Kidney (tissue), 14 donors: ENCODE results near the gene DAPK3. TPM values are rescaled to one million over a fixed set of nuclear protein-coding genes. Genes with fewer than 3 reads are reported as not detected.
"Not testable (repeated sequence)": the region's sequence is repeated elsewhere in the genome, so short reads cannot be mapped to it uniquely, and the experiment has no call there.

ENCODE experiments used
- DNase-seq, 5 donors: peaks; one replicate each; pipeline ENCODE4 v3.0.0-alpha.2; 2013 to 2020
- FAIRE-seq: peaks from 2 replicates; lab custom pipeline; 2012; peaks lifted over from hg19 to GRCh38; lab: Jason Lieb, UNC
- H3K27ac ChIP-seq, 2 donors: one replicate each; pipeline ENCODE4 v1.7.0; 2013; ENCODE audit warnings: low read depth in 2 of 2, low read length in 2 of 2, inconsistent platforms in 1 of 2
- H3K27me3 ChIP-seq: one replicate; pipeline ENCODE4 v1.7.1; 2013; ENCODE audit warnings: low read length, inconsistent platforms; ENCODE audit not compliant: control insufficient read depth, insufficient read depth
- H3K36me3 ChIP-seq, 3 donors: one replicate each; pipeline versions ENCODE4 v1.7.0 to v1.7.1; 2013; ENCODE audit warnings: low read length in 3 of 3, control low read depth in 1 of 3, inconsistent platforms in 1 of 3; ENCODE audit not compliant: insufficient read depth in 3 of 3, control insufficient read depth in 2 of 3
- H3K4me1 ChIP-seq, 3 donors: one replicate each; pipeline versions ENCODE4 v1.7.0 to v1.7.1; 2013; ENCODE audit warnings: low read length in 3 of 3, inconsistent platforms in 1 of 3, low read depth in 1 of 3; ENCODE audit not compliant: control insufficient read depth in 2 of 3, insufficient read depth in 2 of 3
- H3K4me3 ChIP-seq, 3 donors: one replicate each; pipeline versions ENCODE4 v1.7.0 to v1.8.1; 2013; ENCODE audit warnings: low read length in 3 of 3, control low read depth in 1 of 3, inconsistent platforms in 1 of 3
- H3K9ac ChIP-seq, 3 donors: one replicate each; pipeline versions ENCODE4 v1.7.0 to v1.7.1; 2013; ENCODE audit warnings: low read length in 3 of 3, control low read depth in 1 of 3, inconsistent platforms in 1 of 3
- H3K9me3 ChIP-seq, 3 donors: one replicate each; pipeline versions ENCODE4 v1.7.0 to v1.7.1; 2013; ENCODE audit warnings: low read length in 3 of 3, control low read depth in 1 of 3, inconsistent platforms in 1 of 3; ENCODE audit not compliant: control insufficient read depth in 2 of 3, insufficient read depth in 1 of 3
- intact Hi-C: fragments of 100-400 bp; cut with DNase I; formaldehyde crosslinking; loops from one replicate; pipeline ENCODE4 v1.11.1; 2022
- polyA plus RNA-seq: library from polyadenylated mRNA; stranded (reverse); fragments of 350-450 nt; fragmentation: Illumina TruSeq; extraction: RNeasy Lipid Tissue Mini Kit (QIAGEN cat#74804); gene quantifications from one replicate; pipeline ENCODE4 v1.2.3, GENCODE V29; 2014; ENCODE audit warnings: low read depth, low replicate concordance; ENCODE audit not compliant: insufficient read depth
- total RNA-seq: library from RNA; stranded (reverse); fragmentation: NEBNext Ultra II Directional; extraction: Animal tissue kit (Norgen Biotek cat#: 25700); gene quantifications from one replicate; pipeline ENCODE4 v1.2.1, GENCODE V29; 2021
- TF ChIP-seq, protein P1 (sequence below): IDR thresholded peaks from 3 replicates; pipeline ENCODE4 v1.5.1; 2012; ENCODE audit warnings: mild to moderate bottlenecking, moderate library complexity, borderline replicate concordance; ENCODE audit not compliant: insufficient read depth; ENCODE audit errors: extremely low read depth
- donor health status: control.
- donor health status: control.
- donor health status: control.
- donor health status: control.
- donor health status: control.
- donor health status: DM: yes; HTN: yes; CAD: no.
- donor health status: Normal renal cell carcinoma (clear cell type).

The DAPK3 gene
- total and polyA plus RNA-seq, 2 donors from 2014 or later: 30.6 to 54.6 TPM

DNA sequence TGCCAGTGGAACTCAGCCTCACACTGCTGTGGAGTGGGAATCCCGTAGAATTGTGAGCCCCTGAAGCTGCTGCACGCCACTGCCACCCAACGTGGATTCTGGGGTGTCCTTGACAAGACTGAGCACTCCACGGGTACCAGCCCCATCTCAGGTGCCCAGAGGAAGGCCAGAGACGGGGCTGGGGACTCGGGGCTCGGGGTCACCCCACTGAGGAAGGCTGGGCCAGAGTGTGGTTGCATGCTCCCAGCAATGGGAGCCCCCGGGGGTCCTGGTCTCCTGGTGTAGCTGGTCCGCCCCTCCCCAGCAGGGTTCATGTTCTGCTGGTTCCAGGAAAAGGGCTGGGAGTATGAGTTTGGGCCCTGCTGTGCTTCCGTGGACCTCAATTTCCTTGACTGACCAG, 15.2 kb downstream of the DAPK3 start:
- Histone ChIP-seq H3K4me3 (no peak overlapping the region), H3K27ac (no peak overlapping the region), H3K9ac (no peak overlapping the region), H3K36me3 (peaks cover 0 to 4% (median 0%) of the 10 kb centered on the region in 3 donors), H3K9me3 (no peaks in the 10 kb centered on the region), H3K4me1 (peaks cover 0 to 3% (median 0%) of the 10 kb centered on the region in 3 donors), H3K27me3 (no peaks in the 10 kb centered on the region)
- DNase-seq: no peak
- intact Hi-C loops: no loop called here
- TF ChIP-seq, protein P1, sequence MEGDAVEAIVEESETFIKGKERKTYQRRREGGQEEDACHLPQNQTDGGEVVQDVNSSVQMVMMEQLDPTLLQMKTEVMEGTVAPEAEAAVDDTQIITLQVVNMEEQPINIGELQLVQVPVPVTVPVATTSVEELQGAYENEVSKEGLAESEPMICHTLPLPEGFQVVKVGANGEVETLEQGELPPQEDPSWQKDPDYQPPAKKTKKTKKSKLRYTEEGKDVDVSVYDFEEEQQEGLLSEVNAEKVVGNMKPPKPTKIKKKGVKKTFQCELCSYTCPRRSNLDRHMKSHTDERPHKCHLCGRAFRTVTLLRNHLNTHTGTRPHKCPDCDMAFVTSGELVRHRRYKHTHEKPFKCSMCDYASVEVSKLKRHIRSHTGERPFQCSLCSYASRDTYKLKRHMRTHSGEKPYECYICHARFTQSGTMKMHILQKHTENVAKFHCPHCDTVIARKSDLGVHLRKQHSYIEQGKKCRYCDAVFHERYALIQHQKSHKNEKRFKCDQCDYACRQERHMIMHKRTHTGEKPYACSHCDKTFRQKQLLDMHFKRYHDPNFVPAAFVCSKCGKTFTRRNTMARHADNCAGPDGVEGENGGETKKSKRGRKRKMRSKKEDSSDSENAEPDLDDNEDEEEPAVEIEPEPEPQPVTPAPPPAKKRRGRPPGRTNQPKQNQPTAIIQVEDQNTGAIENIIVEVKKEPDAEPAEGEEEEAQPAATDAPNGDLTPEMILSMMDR: no peak
- FAIRE-seq: no peak

DNA sequence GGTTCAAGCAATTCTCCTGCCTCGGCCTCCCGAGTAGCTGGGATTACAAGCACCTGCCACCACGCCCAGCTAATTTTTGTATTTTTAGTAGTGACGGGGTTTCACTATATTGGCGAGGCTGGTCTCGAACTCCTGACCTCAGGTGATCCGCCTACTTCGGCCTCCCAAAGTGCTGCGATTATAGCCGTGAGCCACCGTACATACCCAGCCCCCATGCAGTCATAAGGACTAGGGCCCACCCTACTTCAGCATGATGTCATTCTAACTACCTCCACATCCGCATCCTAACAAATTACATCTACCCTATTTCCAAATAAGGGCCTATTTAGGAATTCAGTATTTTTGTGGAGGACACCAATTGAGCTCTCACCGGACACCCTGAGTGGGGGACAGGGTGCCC, 15.6 kb downstream of the DAPK3 start:
- intact Hi-C loops, H3K9me3 ChIP-seq, FAIRE-seq, H3K4me1 ChIP-seq, H3K36me3 ChIP-seq, H3K27ac ChIP-seq, H3K9ac ChIP-seq, H3K27me3 ChIP-seq, DNase-seq, H3K4me3 ChIP-seq: not testable (repeated sequence)

DNA sequence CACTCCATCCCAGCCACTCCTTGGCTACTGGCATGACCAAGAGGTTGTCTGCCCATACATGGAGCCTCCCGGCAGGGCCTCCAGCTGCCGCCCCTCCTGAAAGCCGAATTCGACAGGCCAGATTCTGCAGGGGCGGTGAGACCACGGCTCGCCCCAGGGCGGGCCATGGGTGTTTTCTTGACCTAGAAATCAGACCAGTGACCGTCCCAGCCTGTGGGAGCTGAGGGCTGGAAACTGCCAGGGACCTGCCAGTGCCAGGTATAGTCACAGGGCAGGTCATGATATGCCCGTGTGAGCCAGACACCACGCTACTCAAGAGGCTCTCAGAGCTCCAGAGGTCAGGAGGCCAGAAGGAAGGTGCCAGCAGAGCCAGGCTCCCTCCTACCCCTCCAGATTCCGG, 16.8 kb downstream of the DAPK3 start:
- Histone ChIP-seq H3K9ac (no peak overlapping the region), H3K27me3 (no peaks in the 10 kb centered on the region), H3K4me1 (peaks cover 0 to 3% (median 0%) of the 10 kb centered on the region in 3 donors), H3K4me3 (no peak overlapping the region), H3K27ac (no peak overlapping the region), H3K9me3 (no peaks in the 10 kb centered on the region), H3K36me3 (no peaks in the 10 kb centered on the region)
- intact Hi-C loops: no loop called here
- FAIRE-seq: no peak
- DNase-seq: no peak
- TF ChIP-seq, protein P1: no peak

DNA sequence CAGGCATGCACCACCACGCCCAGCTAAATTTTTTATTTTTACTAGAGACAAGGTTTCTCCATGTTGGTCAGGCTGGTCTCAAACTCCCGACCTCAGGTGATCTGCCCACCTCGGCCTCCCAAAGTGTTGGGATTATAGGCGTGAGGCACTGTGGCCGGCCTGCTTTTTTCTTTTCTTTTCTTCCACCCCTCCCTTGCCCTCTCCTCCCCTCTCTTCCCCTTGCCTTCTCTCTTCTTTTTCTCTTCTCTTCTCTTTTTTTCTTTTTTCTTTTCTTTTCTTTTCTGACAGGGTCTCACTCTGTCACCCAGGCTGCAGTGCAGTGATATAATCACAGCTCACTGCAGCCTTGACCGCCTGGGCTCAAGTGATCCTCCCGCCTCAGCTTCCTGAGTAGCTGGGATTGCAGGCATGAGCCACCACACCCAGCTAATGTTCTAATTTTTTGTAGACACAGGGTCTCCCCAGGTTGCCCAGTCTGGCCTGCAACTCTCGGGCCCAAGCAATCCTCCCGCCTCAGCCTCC, 18.1 kb downstream of the DAPK3 start:
- H3K36me3 ChIP-seq, H3K9ac ChIP-seq, H3K27ac ChIP-seq, H3K4me3 ChIP-seq, intact Hi-C loops, FAIRE-seq, H3K4me1 ChIP-seq, H3K9me3 ChIP-seq, H3K27me3 ChIP-seq, DNase-seq: not testable (repeated sequence)
